Adrenal gland (tissue), 12 donors: ENCODE data around the gene SHISA6. TPM values are rescaled to one million over a fixed set of nuclear protein-coding genes. Genes with fewer than 3 reads are reported as not detected.

Source experiments
- DNase-seq, 7 donors: peaks; one replicate each; pipeline ENCODE4 v3.0.0-alpha.2; 2019 to 2020
- H3K27ac ChIP-seq, 5 donors: fragments of 200-600 bp; sonication (generic) in 4 of 5; 1 replicate in 3 of 5; 2 replicates in 2 of 5; pipeline versions ENCODE4 v1.5.1 to v1.8.0; 2016 to 2020; ENCODE audit warnings: mild to moderate bottlenecking in 1 of 5
- H3K27me3 ChIP-seq: fragments of 200-600 bp; 2 replicates; pipeline ENCODE4 v1.8.0; 2021
- H3K36me3 ChIP-seq, 2 donors: fragments of 200-600 bp; replicated peaks in 1 of 2; 1 replicate in 1 of 2; 2 replicates in 1 of 2; pipeline versions ENCODE4 v1.5.1 to v1.8.0; 2018 to 2022
- H3K4me1 ChIP-seq, 2 donors: fragments of 200-600 bp; replicated peaks in 1 of 2; 1 replicate in 1 of 2; 2 replicates in 1 of 2; pipeline versions ENCODE4 v1.5.1 to v1.8.0; 2018 to 2021
- H3K4me3 ChIP-seq, 4 donors: fragments of 200-600 bp; sonication (generic) in 3 of 4; one replicate each; pipeline ENCODE4 v1.5.1; 2016 to 2018
- H3K9me3 ChIP-seq, 3 donors: fragments of 200-600 bp; sonication (generic) in 1 of 3; replicated peaks in 1 of 3; 1 replicate in 2 of 3; 2 replicates in 1 of 3; pipeline versions ENCODE4 v1.5.1 to v1.8.0; 2016 to 2021
- CTCF ChIP-seq, 6 experiments: fragments of 450-650 bp in 4 of 6; fragments of 200-600 bp in 2 of 6; sonication (generic) in 1 of 6; IDR thresholded peaks; 1 replicate in 5 of 6; 2 replicates in 1 of 6; pipeline versions ENCODE4 v1.5.1 to v1.8.0; 2016 to 2021; ENCODE audit warnings: antibody characterized with exemption in 6 of 6, mild to moderate bottlenecking in 2 of 6, moderate library complexity in 1 of 6
- POLR2A ChIP-seq, 2 donors: fragments of 450-650 bp; IDR thresholded peaks; one replicate each; pipeline ENCODE4 v1.6.1; 2017; ENCODE audit warnings: antibody characterized with exemption in 2 of 2, mild to moderate bottlenecking in 2 of 2, moderate library complexity in 1 of 2
- WGBS, 4 donors: extraction: QIAGEN DNeasy Blood & Tissue Kit in 2 of 4; methylation state at CpG; one replicate each; pipeline versions ENCODE4 v1.1.5 to v1.1.7; 2013 to 2017; 5-methylcytosine and 5-hydroxymethylcytosine counted together
- intact Hi-C, 2 donors: fragments of 100-400 bp; cut with DNase I; formaldehyde crosslinking; loops; one replicate each; pipeline versions ENCODE4 v1.14.1 to v1.15.0; 2022 to 2023
- polyA plus RNA-seq, 3 donors: library from polyadenylated mRNA; stranded (reverse); fragments of 200-250 nt in 2 of 3; fragments of 350-450 nt in 1 of 3; fragmentation: Illumina TruSeq in 1 of 3; extraction: RNeasy Lipid Tissue Mini Kit (QIAGEN cat#74804) in 1 of 3; gene quantifications; one replicate each; pipeline ENCODE4 v1.2.3, GENCODE V29; 2013 to 2014
- total RNA-seq, 9 donors: library from RNA; depleted of rRNA in 4 of 9; stranded (reverse); fragments of >200 nt in 4 of 9; fragments of 120-200 nt in 1 of 9; fragmentation: NEBNext Ultra II Directional in 1 of 9; extraction: Animal tissue kit (Norgen Biotek cat#: 25700) in 1 of 9; gene quantifications; one replicate each; pipeline versions ENCODE4 v1.1.0 to v1.2.4, GENCODE V29; 2013 to 2023
- donor health status: healthy with polysubstance abuse.
- donor health status: Bipolar disorder and iron deficiency.
- donor health status: DM: yes; HTN: yes; CAD: no.
- donor health status: DM: no; HTN: no; CAD: no.
- donor health status: DM: no; HTN: no; CAD: no.
- donor health status: DM: yes; HTN: yes; CAD: no.

SHISA6 gene
- total and polyA plus RNA-seq, 12 donors: 0.09 to 2.0 (median 0.57) TPM

GRCh38 chr17:11278186-11278991 is 37.4 kb downstream of the SHISA6 start:
- H3K36me3 ChIP-seq: no peaks in the 10 kb centered on the region
- H3K27ac ChIP-seq: peak overlapping the region in 1 of 5 donors; percentile 62
- 28 to 36% (median 33%) methylated on average over 15 of the region's 15 CpGs for WGBS, 4 donors
- no peak overlapping the region for H3K4me3 ChIP-seq
- intact Hi-C loops: no loop called here
- no peaks in the 10 kb centered on the region for H3K27me3 ChIP-seq
- no peaks in the 10 kb centered on the region for H3K4me1 ChIP-seq
- DNase-seq: no peak
- TF ChIP-seq POLR2A (IDR thresholded peaks at IDR 0.05) (no peak), CTCF (IDR thresholded peaks at IDR 0.05) (no peak)
- no peaks in the 10 kb centered on the region for H3K9me3 ChIP-seq

- 9 to 36% (median 30%) methylated on average over 1 to 3 of the region's 3 CpGs for WGBS, 4 donors
- TF ChIP-seq CTCF (IDR thresholded peaks at IDR 0.05) (no peak), POLR2A (IDR thresholded peaks at IDR 0.05) (no peak)
These were observed 37.9 kb downstream of the SHISA6 start for GRCh38 chr17:11278992-11279270.

GRCh38 chr17:11279776-11280344 is 38.8 kb downstream of the SHISA6 start:
- no peak for DNase-seq
- Histone ChIP-seq H3K9me3 (no peaks in the 10 kb centered on the region), H3K4me1 (no peaks in the 10 kb centered on the region), H3K36me3 (no peaks in the 10 kb centered on the region), H3K27me3 (no peaks in the 10 kb centered on the region), H3K4me3 (no peak overlapping the region), H3K27ac (peak overlapping the region in 1 of 5 donors; percentile 62)
- intact Hi-C loops: no loop called here
- 58 to 72% (median 63%) methylated on average over 6 of the region's 6 CpGs for WGBS, 4 donors
- TF ChIP-seq POLR2A (IDR thresholded peaks at IDR 0.05) (no peak), CTCF (IDR thresholded peaks at IDR 0.05) (no peak)

More at GRCh38 chr17:11278992-11279270, 37.9 kb downstream of the SHISA6 start:
- Histone ChIP-seq H3K27me3 (no peaks in the 10 kb centered on the region), H3K36me3 (no peaks in the 10 kb centered on the region), H3K4me1 (no peaks in the 10 kb centered on the region), H3K27ac (peak overlapping the region in 1 of 5 donors; percentile 62), H3K4me3 (no peak overlapping the region), H3K9me3 (no peaks in the 10 kb centered on the region)
- intact Hi-C loops: no loop called here
- no peak for DNase-seq

- intact Hi-C loops: no loop called here
- no peak for DNase-seq
- 78 to 88% (median 88%) methylated on average over 2 of the region's 2 CpGs for WGBS, 4 donors
- Histone ChIP-seq H3K4me1 (no peaks in the 10 kb centered on the region), H3K27ac (no peak overlapping the region), H3K9me3 (no peaks in the 10 kb centered on the region), H3K27me3 (no peaks in the 10 kb centered on the region), H3K4me3 (no peak overlapping the region), H3K36me3 (no peaks in the 10 kb centered on the region)
- no peak for TF ChIP-seq CTCF (IDR thresholded peaks at IDR 0.05)
- no peak for TF ChIP-seq POLR2A (IDR thresholded peaks at IDR 0.05)
These were observed 41.6 kb downstream of the SHISA6 start for GRCh38 chr17:11282586-11282985.
